GM12892 (cell line): ENCODE data around the gene CCKAR.

ENCODE experiments used
- POLR2A ChIP-seq: IDR thresholded peaks from 2 replicates; pipeline ENCODE4 v1.6.1; 2011; ENCODE audit warnings: low read depth, low read length, control low read depth
- POLR2AphosphoS5 ChIP-seq: IDR thresholded peaks from 2 replicates; pipeline ENCODE4 v1.6.1; 2011; ENCODE audit warnings: low read depth, low read length, control low read depth
- TAF1 ChIP-seq: IDR thresholded peaks from 2 replicates; pipeline ENCODE4 v1.6.1; 2011; ENCODE audit warnings: low read depth, mild to moderate bottlenecking, control low read depth, low read length, borderline replicate concordance

GRCh38 chr4:26450418-26450817, 39.9 kb downstream of the CCKAR start:
- TF ChIP-seq POLR2A (no peak), TAF1 (no peak), POLR2AphosphoS5 (no peak)
